WTC11 (cell line): Measurements from ENCODE around the gene GPLD1. TPM values are rescaled to one million over a fixed set of nuclear protein-coding genes. Genes with fewer than 3 reads are reported as not detected.

ENCODE experiments used
- ATAC-seq: fragments of 200-7000 bp; cut with Tn5 transposase; 2 replicates; pipeline ENCODE4 v1.10.0; 2021; ENCODE audit warnings: mild to moderate bottlenecking, moderate library complexity
- CTCF ChIA-PET: fragments of 300-600 bp; sonication (Branson Sonifier 250); formaldehyde crosslinking; loops from one replicate; lab custom pipeline; 2021; ENCODE audit warnings: antibody characterized with exemption; lab: Charles Lee
- POLR2A ChIA-PET: fragments of 350-600 bp; sonication (Branson Sonifier 250); formaldehyde crosslinking; loops from one replicate; lab custom pipeline; 2021; ENCODE audit warnings: antibody characterized with exemption; lab: Charles Lee
- DNase-seq: peaks from one replicate; pipeline ENCODE4 v3.0.0; 2021; ENCODE audit warnings: low spot score
- H3K27ac Mint-ChIP-seq: 2 replicates; pipeline ENCODE4 v1.8.0; 2021; ENCODE audit warnings: mixed read lengths
- H3K27me3 Mint-ChIP-seq: 2 replicates; pipeline ENCODE4 v1.8.0; 2021; ENCODE audit warnings: low read depth, mild to moderate bottlenecking, moderate library complexity, mixed read lengths
- H3K36me3 Mint-ChIP-seq: 2 replicates; pipeline ENCODE4 v1.8.0; 2021; ENCODE audit warnings: mixed read lengths
- H3K4me1 Mint-ChIP-seq: 2 replicates; pipeline ENCODE4 v1.8.0; 2022; ENCODE audit warnings: mixed read lengths
- H3K4me3 Mint-ChIP-seq: 2 replicates; pipeline ENCODE4 v1.8.0; 2021; ENCODE audit warnings: mild to moderate bottlenecking, moderate library complexity, mixed read lengths
- H3K9me3 Mint-ChIP-seq: 2 replicates; pipeline ENCODE4 v1.8.0; 2021; ENCODE audit warnings: mixed read lengths
- ATF1 ChIP-seq: sonication (generic); formaldehyde crosslinking; IDR thresholded peaks from 2 replicates; pipeline ENCODE4 v1.8.1; 2023; ENCODE audit warnings: mild to moderate bottlenecking, moderate library complexity, missing genetic modification reagents
- CREM ChIP-seq: sonication (generic); formaldehyde crosslinking; IDR thresholded peaks from 2 replicates; pipeline ENCODE4 v1.8.1; 2022; ENCODE audit warnings: mild to moderate bottlenecking, missing genetic modification reagents, moderate library complexity
- CTCF ChIP-seq: fragments of 200-600 bp; IDR thresholded peaks from 2 replicates; pipeline ENCODE4 v1.8.0; 2022; ENCODE audit warnings: antibody characterized with exemption
- ERG ChIP-seq: fragments of 250-450 bp; sonication (Bioruptor Pico); IDR thresholded peaks from 2 replicates; pipeline ENCODE4 v1.8.0; 2021; ENCODE audit warnings: mild to moderate bottlenecking
- FOXP4 ChIP-seq: sonication (generic); formaldehyde crosslinking; IDR thresholded peaks from 2 replicates; pipeline ENCODE4 v1.8.0; 2022; ENCODE audit warnings: mild to moderate bottlenecking, missing genetic modification reagents
- JAZF1 ChIP-seq: fragments of 250-450 bp; sonication (Bioruptor Pico); IDR thresholded peaks from 2 replicates; pipeline ENCODE4 v1.9.0; 2021; ENCODE audit warnings: moderate library complexity, mild to moderate bottlenecking, inconsistent platforms
- JUN ChIP-seq: sonication (generic); formaldehyde crosslinking; IDR thresholded peaks from 2 replicates; pipeline ENCODE4 v1.8.0; 2023; ENCODE audit warnings: mild to moderate bottlenecking, missing genetic modification reagents
- NFATC4 ChIP-seq: fragments of 250-450 bp; sonication (Bioruptor Pico); IDR thresholded peaks from 2 replicates; pipeline ENCODE4 v1.9.0; 2021; ENCODE audit warnings: mild to moderate bottlenecking
- NFYB ChIP-seq: sonication (generic); formaldehyde crosslinking; conservative IDR thresholded peaks from 2 replicates; pipeline ENCODE4 v1.8.0; 2022; ENCODE audit warnings: low read depth, missing genetic modification reagents
- NR2C2 ChIP-seq: sonication (generic); formaldehyde crosslinking; IDR thresholded peaks from 2 replicates; pipeline ENCODE4 v1.8.0; 2022; ENCODE audit warnings: mild to moderate bottlenecking, missing genetic modification reagents
- NR3C1 ChIP-seq: sonication (generic); formaldehyde crosslinking; conservative IDR thresholded peaks from 2 replicates; pipeline ENCODE4 v1.8.1; 2023; ENCODE audit warnings: low read depth, mild to moderate bottlenecking, missing genetic modification reagents
- OVOL2 ChIP-seq: fragments of 250-450 bp; sonication (Bioruptor Pico); IDR thresholded peaks from 2 replicates; pipeline ENCODE4 v1.9.0; 2021; ENCODE audit warnings: mild to moderate bottlenecking, borderline replicate concordance
- PREB ChIP-seq: sonication (generic); formaldehyde crosslinking; IDR thresholded peaks from 2 replicates; pipeline ENCODE4 v1.8.1; 2022; ENCODE audit warnings: mild to moderate bottlenecking, missing genetic modification reagents, moderate library complexity, borderline replicate concordance
- PRRX2 ChIP-seq: fragments of 250-450 bp; sonication (Bioruptor Pico); IDR thresholded peaks from 2 replicates; pipeline ENCODE4 v1.8.0; 2021; ENCODE audit warnings: mild to moderate bottlenecking
- TCF7 ChIP-seq: sonication (generic); formaldehyde crosslinking; IDR thresholded peaks from 2 replicates; pipeline ENCODE4 v1.8.0; 2022; ENCODE audit warnings: mild to moderate bottlenecking, low read depth, missing genetic modification reagents, moderate library complexity
- TP53 ChIP-seq: sonication (generic); formaldehyde crosslinking; IDR thresholded peaks from 2 replicates; pipeline ENCODE4 v1.8.1; 2023; ENCODE audit warnings: mild to moderate bottlenecking, missing genetic modification reagents
- USF1 ChIP-seq: sonication (generic); formaldehyde crosslinking; IDR thresholded peaks from 2 replicates; pipeline ENCODE4 v1.8.0; 2022; ENCODE audit warnings: mild to moderate bottlenecking, missing genetic modification reagents
- USF2 ChIP-seq: sonication (generic); formaldehyde crosslinking; IDR thresholded peaks from 2 replicates; pipeline ENCODE4 v1.8.1; 2023; ENCODE audit warnings: mild to moderate bottlenecking, missing genetic modification reagents, moderate library complexity
- ZBTB21 ChIP-seq: sonication (generic); formaldehyde crosslinking; IDR thresholded peaks from 2 replicates; pipeline ENCODE4 v1.8.1; 2023; ENCODE audit warnings: mild to moderate bottlenecking, missing genetic modification reagents, borderline replicate concordance
- ZNF138 ChIP-seq: sonication (generic); formaldehyde crosslinking; conservative IDR thresholded peaks from 2 replicates; pipeline ENCODE4 v1.8.1; 2022; ENCODE audit warnings: mild to moderate bottlenecking, moderate library complexity, missing genetic modification reagents
- ZNF317 ChIP-seq: sonication (generic); formaldehyde crosslinking; IDR thresholded peaks from 2 replicates; pipeline ENCODE4 v1.8.1; 2023; ENCODE audit warnings: low read depth, mild to moderate bottlenecking, moderate library complexity, missing genetic modification reagents, borderline replicate concordance
- ZNF396 ChIP-seq: fragments of 250-450 bp; sonication (Bioruptor Pico); IDR thresholded peaks from 2 replicates; pipeline ENCODE4 v1.8.0; 2021; ENCODE audit warnings: mild to moderate bottlenecking, moderate library complexity, borderline replicate concordance
- ZNF423 ChIP-seq: fragments of 250-450 bp; sonication (Bioruptor Pico); IDR thresholded peaks from 2 replicates; pipeline ENCODE4 v2.1.2; 2022; ENCODE audit warnings: mild to moderate bottlenecking, moderate library complexity
- ZNF512 ChIP-seq: sonication (generic); formaldehyde crosslinking; IDR thresholded peaks from 2 replicates; pipeline ENCODE4 v1.8.1; 2022; ENCODE audit warnings: missing genetic modification reagents, borderline replicate concordance
- total RNA-seq: library from RNA; stranded (reverse); gene quantifications from 3 replicates; pipeline ENCODE4 v1.2.3, GENCODE V29; 2021

Gene GPLD1
- total RNA-seq, 1 experiment from 2014 or later: 8.4 TPM

GRCh38 chr6:24480705-24481104, 8.7 kb downstream of the GPLD1 start (continued):
- TF ChIP-seq NR3C1 (CRISPR knock-in tag) (no peak), FOXP4 (CRISPR knock-in tag) (no peak), CREM (CRISPR knock-in tag) (no peak), USF1 (CRISPR knock-in tag) (no peak), ZNF317 (CRISPR knock-in tag) (no peak), USF2 (CRISPR knock-in tag) (no peak), NR2C2 (CRISPR knock-in tag) (no peak)
- TF ChIP-seq, all 79 proteins: peak for 0

GRCh38 chr6:24478903-24479302, 10.5 kb downstream of the GPLD1 start:
- POLR2A ChIA-PET: no interaction called here
- no peak overlapping the region for H3K27ac Mint-ChIP-seq
- peaks cover 25% of the 10 kb centered on the region for H3K36me3 Mint-ChIP-seq
- ATAC-seq (no peak), DNase-seq (no peak)
- no peak overlapping the region for H3K4me3 Mint-ChIP-seq
- CTCF ChIA-PET: no interaction called here
- TF ChIP-seq ZNF138 (CRISPR knock-in tag): no peak
- TF ChIP-seq ZBTB21 (CRISPR knock-in tag): no peak
- no peak for TF ChIP-seq ERG (CRISPR knock-in tag)
- no peak for TF ChIP-seq ZNF423 (CRISPR knock-in tag)
- no peak for TF ChIP-seq OVOL2
- no peak for TF ChIP-seq ZNF396
- no peak for TF ChIP-seq TCF7 (CRISPR knock-in tag)
- no peak for TF ChIP-seq ZNF512 (CRISPR knock-in tag)
- no peak for TF ChIP-seq ATF1 (CRISPR knock-in tag)
- no peak for TF ChIP-seq NFATC4 (CRISPR knock-in tag)
- no peak for TF ChIP-seq JAZF1 (CRISPR knock-in tag)
- no peak for TF ChIP-seq PREB (CRISPR knock-in tag)
- TF ChIP-seq NFYB (CRISPR knock-in tag): no peak
- no peak for TF ChIP-seq PRRX2 (CRISPR knock-in tag)
- TF ChIP-seq CTCF: no peak
- no peak for TF ChIP-seq TP53 (CRISPR knock-in tag)
- no peak for TF ChIP-seq JUN (CRISPR knock-in tag)
- peaks cover 22% of the 10 kb centered on the region for H3K9me3 Mint-ChIP-seq
- no peaks in the 10 kb centered on the region for H3K4me1 Mint-ChIP-seq
- no peaks in the 10 kb centered on the region for H3K27me3 Mint-ChIP-seq
